Parathyroid adenoma (tissue), 2 donors: ENCODE measurements around the gene FAM120AOS.

Source experiments
- H2AFZ ChIP-seq: fragments of 300-600 bp; sonication (generic); one replicate; pipeline ENCODE4 v1.7.0; 2017; ENCODE audit warnings: antibody characterized with exemption, mild to moderate bottlenecking
- H3K27ac ChIP-seq: fragments of 300-600 bp; sonication (generic); one replicate; pipeline ENCODE4 v1.7.0; 2017
- H3K27me3 ChIP-seq: fragments of 300-600 bp; sonication (generic); one replicate; pipeline ENCODE4 v1.7.0; 2017; ENCODE audit warnings: low read length; ENCODE audit not compliant: control insufficient read depth, insufficient read depth
- H3K36me3 ChIP-seq: fragments of 300-600 bp; sonication (generic); one replicate; pipeline ENCODE4 v1.7.0; 2017; ENCODE audit warnings: low read length; ENCODE audit not compliant: control insufficient read depth, insufficient read depth
- H3K4me1 ChIP-seq: fragments of 300-600 bp; sonication (generic); one replicate; pipeline ENCODE4 v1.7.0; 2017; ENCODE audit warnings: control low read depth
- H3K4me2 ChIP-seq: fragments of 300-600 bp; sonication (generic); one replicate; pipeline ENCODE4 v1.7.0; 2017; ENCODE audit warnings: low read length
- H3K4me3 ChIP-seq: fragments of 300-600 bp; sonication (generic); one replicate; pipeline ENCODE4 v1.7.0; 2017; ENCODE audit warnings: low read depth, low read length
- H3K79me2 ChIP-seq: fragments of 300-600 bp; sonication (generic); one replicate; pipeline ENCODE4 v1.7.0; 2017; ENCODE audit warnings: control low read depth
- H3K9ac ChIP-seq: fragments of 300-600 bp; sonication (generic); one replicate; pipeline ENCODE4 v1.7.0; 2017; ENCODE audit warnings: mild to moderate bottlenecking
- H3K9me3 ChIP-seq: fragments of 300-600 bp; sonication (generic); one replicate; pipeline ENCODE4 v1.7.0; 2017; ENCODE audit warnings: low read length; ENCODE audit not compliant: control insufficient read depth
- TF ChIP-seq, protein P1 (sequence below): fragments of 300-600 bp; sonication (generic); IDR thresholded peaks from one replicate; pipeline ENCODE4 v1.7.0; 2017; ENCODE audit warnings: antibody characterized with exemption, mild to moderate bottlenecking
- donor health status: primary hyperparathyroidism.

Gene FAM120AOS

DNA sequence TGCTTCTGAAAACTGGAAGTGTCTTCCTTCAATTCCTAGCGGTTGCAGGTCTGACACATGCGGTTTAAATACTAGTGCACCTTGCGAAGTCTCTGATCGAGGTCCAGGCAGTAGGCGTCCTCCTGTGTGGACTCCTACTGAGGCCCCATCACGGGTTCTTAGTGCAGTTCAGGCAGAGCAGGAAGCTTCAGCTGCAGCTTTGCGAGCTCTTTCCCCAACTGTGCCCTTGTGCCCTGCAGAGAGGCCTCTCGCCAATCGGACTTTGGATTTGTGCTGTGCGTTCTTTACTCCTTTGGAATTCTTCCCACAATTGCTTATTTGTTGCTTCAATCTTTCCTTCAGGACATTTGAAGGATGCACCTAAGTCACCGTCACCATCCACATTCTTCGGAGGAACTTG is 40.6 kb upstream of the FAM120AOS start:
- Histone ChIP-seq H3K4me2 (no peak overlapping the region), H2AFZ (no peak overlapping the region), H3K79me2 (peaks cover 13% of the 10 kb centered on the region), H3K4me1 (no peaks in the 10 kb centered on the region), H3K4me3 (no peak overlapping the region), H3K9ac (no peak overlapping the region), H3K27me3 (no peaks in the 10 kb centered on the region), H3K9me3 (no peaks in the 10 kb centered on the region), H3K27ac (no peak overlapping the region), H3K36me3 (no peaks in the 10 kb centered on the region)
- TF ChIP-seq, protein P1, sequence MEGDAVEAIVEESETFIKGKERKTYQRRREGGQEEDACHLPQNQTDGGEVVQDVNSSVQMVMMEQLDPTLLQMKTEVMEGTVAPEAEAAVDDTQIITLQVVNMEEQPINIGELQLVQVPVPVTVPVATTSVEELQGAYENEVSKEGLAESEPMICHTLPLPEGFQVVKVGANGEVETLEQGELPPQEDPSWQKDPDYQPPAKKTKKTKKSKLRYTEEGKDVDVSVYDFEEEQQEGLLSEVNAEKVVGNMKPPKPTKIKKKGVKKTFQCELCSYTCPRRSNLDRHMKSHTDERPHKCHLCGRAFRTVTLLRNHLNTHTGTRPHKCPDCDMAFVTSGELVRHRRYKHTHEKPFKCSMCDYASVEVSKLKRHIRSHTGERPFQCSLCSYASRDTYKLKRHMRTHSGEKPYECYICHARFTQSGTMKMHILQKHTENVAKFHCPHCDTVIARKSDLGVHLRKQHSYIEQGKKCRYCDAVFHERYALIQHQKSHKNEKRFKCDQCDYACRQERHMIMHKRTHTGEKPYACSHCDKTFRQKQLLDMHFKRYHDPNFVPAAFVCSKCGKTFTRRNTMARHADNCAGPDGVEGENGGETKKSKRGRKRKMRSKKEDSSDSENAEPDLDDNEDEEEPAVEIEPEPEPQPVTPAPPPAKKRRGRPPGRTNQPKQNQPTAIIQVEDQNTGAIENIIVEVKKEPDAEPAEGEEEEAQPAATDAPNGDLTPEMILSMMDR, result no peak

DNA sequence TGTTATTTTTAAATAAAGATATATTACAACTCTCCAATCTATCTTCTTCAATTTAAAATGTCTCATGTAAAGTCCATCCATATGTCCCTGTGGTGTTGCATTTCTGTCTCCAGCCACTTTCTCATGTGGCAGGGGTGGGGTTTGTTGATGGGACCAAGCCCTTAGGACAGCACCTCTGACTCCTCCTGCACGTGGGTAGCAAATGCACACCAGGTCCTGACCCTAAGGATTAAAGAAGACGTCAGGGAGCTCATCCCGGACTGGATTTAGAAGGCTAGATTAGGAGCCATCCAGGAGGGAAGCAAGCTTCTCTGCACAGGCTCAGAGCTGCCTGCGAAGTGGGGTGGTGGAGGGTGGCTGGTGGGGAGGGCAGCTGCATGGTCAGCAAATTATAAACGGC is 38.9 kb upstream of the FAM120AOS start:
- Histone ChIP-seq H3K79me2 (peaks cover 11% of the 10 kb centered on the region), H3K4me2 (no peak overlapping the region), H3K9me3 (no peaks in the 10 kb centered on the region), H3K4me3 (no peak overlapping the region), H3K27me3 (no peaks in the 10 kb centered on the region), H3K27ac (no peak overlapping the region), H3K4me1 (no peaks in the 10 kb centered on the region), H2AFZ (no peak overlapping the region), H3K9ac (no peak overlapping the region), H3K36me3 (no peaks in the 10 kb centered on the region)
- TF ChIP-seq, protein P1, result no peak

DNA sequence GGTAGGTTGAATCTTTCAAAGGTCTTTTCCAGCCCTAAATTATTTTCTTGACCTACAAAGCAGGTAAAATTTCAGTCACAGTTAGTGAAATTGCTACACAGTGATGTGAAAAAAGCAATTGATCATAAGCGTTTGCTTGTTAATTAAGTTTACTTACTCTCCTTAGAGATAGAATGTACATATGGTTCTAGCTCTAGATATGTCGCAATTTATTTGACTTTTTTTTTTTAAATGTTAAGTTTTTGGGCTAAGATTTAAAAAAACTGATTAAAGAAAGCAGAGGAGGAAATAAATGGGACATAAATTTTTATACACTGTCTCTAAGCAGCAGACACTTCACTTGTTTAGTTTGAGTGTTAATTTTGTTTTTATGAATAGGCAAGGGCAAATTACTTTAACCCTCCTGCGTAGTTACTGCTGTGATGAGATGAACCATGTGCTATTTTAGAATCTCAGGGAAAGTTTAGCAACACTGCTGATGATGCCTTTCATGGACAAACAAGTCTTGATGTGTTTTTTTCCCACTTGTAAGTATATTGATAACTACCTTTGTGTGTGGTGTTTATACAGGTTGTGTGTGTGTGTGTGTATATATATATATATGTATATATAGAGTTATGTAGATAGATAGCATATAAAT is 38.3 kb upstream of the FAM120AOS start:
- no peak overlapping the region for H3K9ac ChIP-seq
- no peaks in the 10 kb centered on the region for H3K27me3 ChIP-seq
- H2AFZ ChIP-seq, result no peak overlapping the region
- TF ChIP-seq, protein P1, result no peak
- H3K79me2 ChIP-seq, result peaks cover 11% of the 10 kb centered on the region
- H3K4me2 ChIP-seq, result no peak overlapping the region
- no peaks in the 10 kb centered on the region for H3K36me3 ChIP-seq
- no peaks in the 10 kb centered on the region for H3K4me1 ChIP-seq
- no peak overlapping the region for H3K27ac ChIP-seq
- H3K9me3 ChIP-seq, result no peaks in the 10 kb centered on the region
- no peak overlapping the region for H3K4me3 ChIP-seq

DNA sequence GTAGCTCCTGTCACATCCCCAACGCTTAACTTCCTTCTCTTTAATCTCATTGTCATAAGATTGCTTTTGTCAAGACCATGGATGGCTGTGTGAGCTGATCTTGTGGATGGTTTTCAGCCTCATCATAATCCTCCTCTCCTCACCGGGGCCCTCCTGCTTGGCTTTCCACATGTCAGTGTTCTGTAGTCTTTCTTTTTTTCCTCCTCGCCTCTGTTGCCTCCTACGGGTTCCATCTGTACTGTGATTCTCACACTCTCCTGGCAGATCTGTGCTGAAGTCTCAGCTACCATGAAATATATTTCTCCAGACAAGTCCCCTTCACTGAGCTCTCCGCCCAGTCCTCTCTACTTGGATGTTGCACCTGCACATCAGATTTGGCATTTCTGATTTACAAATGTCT is 34.9 kb upstream of the FAM120AOS start:
- Histone ChIP-seq H3K4me2 (no peak overlapping the region), H2AFZ (no peak overlapping the region), H3K27me3 (no peaks in the 10 kb centered on the region), H3K4me1 (no peaks in the 10 kb centered on the region), H3K4me3 (no peak overlapping the region), H3K9me3 (no peaks in the 10 kb centered on the region), H3K36me3 (no peaks in the 10 kb centered on the region), H3K27ac (no peak overlapping the region), H3K9ac (no peak overlapping the region), H3K79me2 (peaks cover 25% of the 10 kb centered on the region)
- TF ChIP-seq, protein P1, result no peak

DNA sequence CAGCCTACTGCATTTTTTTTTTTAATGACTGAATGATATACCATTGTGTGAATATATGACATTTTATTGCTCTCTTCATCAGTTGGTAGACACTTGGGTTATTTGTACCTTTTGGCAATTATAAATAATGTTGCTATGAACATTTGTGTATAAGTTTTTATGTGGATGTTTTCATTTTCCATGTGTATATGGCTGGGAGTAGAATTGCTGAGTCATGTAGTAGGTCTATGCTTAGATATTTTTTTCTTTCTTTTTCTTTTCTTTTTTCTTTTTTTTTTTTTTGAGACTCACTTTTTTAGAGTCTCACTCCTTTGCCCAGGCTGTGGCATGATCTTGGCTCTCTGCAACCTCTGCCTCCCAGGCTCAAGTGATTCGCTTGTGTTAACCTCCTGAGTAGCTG is 32.9 kb upstream of the FAM120AOS start:
- H3K36me3 ChIP-seq, result no peaks in the 10 kb centered on the region
- no peak overlapping the region for H3K9ac ChIP-seq
- H3K4me1 ChIP-seq, result no peaks in the 10 kb centered on the region

More for the DNA sequence above, 32.9 kb upstream of the FAM120AOS start:
- Histone ChIP-seq H2AFZ (no peak overlapping the region), H3K27ac (no peak overlapping the region), H3K27me3 (no peaks in the 10 kb centered on the region), H3K4me2 (no peak overlapping the region), H3K79me2 (peaks cover 30% of the 10 kb centered on the region), H3K4me3 (no peak overlapping the region), H3K9me3 (no peaks in the 10 kb centered on the region)
- TF ChIP-seq, protein P1, result no peak
